Transverse colon (tissue), 4 donors: Measurements from ENCODE around the gene ANKFN1.

ENCODE experiments used
- EP300 ChIP-seq: sonication (generic); formaldehyde crosslinking; IDR thresholded peaks from one replicate; pipeline ENCODE4 v1.6.1; 2017; ENCODE audit warnings: antibody characterized with exemption, low read depth
- POLR2A ChIP-seq: fragments of 450-650 bp; IDR thresholded peaks from one replicate; pipeline ENCODE4 v1.6.1; 2016; ENCODE audit warnings: antibody characterized with exemption, mild to moderate bottlenecking, moderate library complexity
- POLR2AphosphoS5 ChIP-seq, 3 donors: sonication (generic); formaldehyde crosslinking; IDR thresholded peaks; one replicate each; pipeline ENCODE4 v1.6.1; 2016; ENCODE audit warnings: antibody characterized with exemption in 3 of 3
- TF ChIP-seq, protein P1 (sequence below), 5 experiments: fragments of 200-600 bp in 3 of 5; fragments of 450-650 bp in 2 of 5; sonication (generic) in 3 of 5; IDR thresholded peaks; 1 replicate in 2 of 5; 2 replicates in 3 of 5; pipeline ENCODE4 v1.5.1; 2016 to 2017; ENCODE audit warnings: antibody characterized with exemption in 5 of 5, inconsistent platforms in 3 of 5, mild to moderate bottlenecking in 2 of 5, moderate library complexity in 1 of 5

DNA sequence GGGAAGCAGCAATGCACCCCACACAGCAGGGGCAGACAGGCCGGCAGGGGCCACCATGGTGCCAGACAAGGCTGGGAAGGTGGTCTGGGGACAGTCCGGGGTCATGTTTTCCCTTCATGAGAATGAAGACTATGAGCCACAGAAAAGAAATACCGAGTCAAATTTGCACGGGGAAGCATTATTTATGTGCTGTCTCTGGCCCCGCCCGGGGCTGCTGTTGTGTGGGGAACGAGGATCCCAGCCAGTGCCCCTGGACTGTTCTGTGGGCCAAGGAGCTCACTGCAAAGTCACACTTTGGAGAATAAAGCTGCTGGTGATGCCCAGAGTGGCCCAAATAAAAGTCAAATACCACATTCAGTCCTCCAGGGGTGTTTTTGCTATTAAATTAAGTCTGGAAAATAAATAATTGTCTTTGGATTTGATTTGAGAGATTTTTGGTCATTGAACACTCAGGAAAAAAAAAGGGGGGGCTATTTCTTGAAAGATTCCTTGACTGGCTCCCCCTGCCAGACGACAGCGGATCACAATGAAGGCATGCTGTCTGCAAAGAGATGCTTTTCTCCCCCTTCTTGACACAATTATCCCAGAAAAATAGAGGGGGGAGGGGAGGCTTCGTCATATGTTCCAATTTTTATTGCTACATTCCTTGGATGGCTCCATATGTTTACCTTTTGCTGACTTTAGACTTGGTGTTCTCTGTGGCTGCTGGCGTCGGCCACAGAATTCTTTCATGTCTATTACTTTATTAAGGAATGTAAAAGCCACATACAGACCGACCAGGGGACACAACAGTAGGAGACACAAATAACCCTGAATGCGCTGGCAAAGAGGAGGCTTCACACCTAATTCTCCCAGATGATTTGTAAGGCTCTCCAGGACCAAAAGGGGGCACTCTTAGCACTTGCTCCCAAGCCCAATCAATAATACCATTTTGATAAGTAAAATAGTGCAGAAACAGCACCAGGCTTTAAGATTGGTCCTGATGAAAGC lies 27.1 kb upstream of the ANKFN1 start:
- TF ChIP-seq, protein P1, sequence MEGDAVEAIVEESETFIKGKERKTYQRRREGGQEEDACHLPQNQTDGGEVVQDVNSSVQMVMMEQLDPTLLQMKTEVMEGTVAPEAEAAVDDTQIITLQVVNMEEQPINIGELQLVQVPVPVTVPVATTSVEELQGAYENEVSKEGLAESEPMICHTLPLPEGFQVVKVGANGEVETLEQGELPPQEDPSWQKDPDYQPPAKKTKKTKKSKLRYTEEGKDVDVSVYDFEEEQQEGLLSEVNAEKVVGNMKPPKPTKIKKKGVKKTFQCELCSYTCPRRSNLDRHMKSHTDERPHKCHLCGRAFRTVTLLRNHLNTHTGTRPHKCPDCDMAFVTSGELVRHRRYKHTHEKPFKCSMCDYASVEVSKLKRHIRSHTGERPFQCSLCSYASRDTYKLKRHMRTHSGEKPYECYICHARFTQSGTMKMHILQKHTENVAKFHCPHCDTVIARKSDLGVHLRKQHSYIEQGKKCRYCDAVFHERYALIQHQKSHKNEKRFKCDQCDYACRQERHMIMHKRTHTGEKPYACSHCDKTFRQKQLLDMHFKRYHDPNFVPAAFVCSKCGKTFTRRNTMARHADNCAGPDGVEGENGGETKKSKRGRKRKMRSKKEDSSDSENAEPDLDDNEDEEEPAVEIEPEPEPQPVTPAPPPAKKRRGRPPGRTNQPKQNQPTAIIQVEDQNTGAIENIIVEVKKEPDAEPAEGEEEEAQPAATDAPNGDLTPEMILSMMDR (IDR thresholded peaks at IDR 0.05), result peak in 4 of 5 experiments; percentile 14 to 24 (median 20)
- no peak for TF ChIP-seq POLR2A
- no peak for TF ChIP-seq POLR2AphosphoS5 (IDR thresholded peaks at IDR 0.05)
- TF ChIP-seq EP300, result no peak
